DMS 273 (cell line): ENCODE measurements around the gene RABGAP1.

Experiments used
- DNase-seq: peaks from one replicate; lab custom pipeline; 2025; ENCODE audit not compliant: unreplicated experiment; lab: John Stamatoyannopoulos, UW

Gene RABGAP1

DNA sequence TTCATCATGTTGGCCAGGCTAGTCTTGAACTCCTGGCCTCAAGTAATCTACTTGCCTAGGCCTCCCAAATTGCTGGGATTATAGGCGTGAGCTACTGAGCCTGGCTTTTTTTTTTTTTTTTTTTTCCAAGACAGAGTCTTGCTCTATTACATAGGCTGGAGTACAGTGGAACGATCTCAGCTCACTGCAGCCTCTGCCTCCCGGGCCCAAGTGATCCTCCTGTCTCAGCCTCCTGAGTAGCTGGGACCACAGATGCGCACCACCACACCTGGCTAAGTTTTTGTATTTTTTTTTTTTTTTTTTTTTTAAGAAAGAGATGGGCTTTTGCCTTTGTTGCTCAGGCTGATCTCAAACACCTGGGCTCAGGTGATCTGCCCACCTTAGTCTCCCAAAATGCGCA lies 66.4 kb downstream of the RABGAP1 start:
- DNase-seq: no peak

- no peak for DNase-seq
These were observed 68.1 kb downstream of the RABGAP1 start for GRCh38 chr9:123008909-123009308.

DNA sequence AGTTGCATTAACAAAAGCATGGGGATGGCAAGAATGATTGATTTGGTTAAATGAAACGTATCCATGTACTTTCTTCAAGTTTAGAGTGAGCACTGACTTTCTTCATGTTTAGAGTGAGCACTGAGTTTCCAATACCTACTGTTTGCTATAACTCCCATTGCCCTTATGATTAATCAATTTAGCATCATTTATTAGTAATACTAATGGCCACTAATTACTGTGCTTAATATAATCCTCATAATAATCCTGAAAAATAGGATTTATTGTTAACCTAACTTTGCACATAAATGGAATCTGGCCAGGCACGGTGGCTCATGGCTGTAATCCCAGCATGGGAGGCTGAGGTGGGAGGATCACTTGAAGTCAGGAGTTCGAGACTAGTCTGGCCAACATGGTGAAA lies 70.6 kb downstream of the RABGAP1 start:
- no peak for DNase-seq

DNA sequence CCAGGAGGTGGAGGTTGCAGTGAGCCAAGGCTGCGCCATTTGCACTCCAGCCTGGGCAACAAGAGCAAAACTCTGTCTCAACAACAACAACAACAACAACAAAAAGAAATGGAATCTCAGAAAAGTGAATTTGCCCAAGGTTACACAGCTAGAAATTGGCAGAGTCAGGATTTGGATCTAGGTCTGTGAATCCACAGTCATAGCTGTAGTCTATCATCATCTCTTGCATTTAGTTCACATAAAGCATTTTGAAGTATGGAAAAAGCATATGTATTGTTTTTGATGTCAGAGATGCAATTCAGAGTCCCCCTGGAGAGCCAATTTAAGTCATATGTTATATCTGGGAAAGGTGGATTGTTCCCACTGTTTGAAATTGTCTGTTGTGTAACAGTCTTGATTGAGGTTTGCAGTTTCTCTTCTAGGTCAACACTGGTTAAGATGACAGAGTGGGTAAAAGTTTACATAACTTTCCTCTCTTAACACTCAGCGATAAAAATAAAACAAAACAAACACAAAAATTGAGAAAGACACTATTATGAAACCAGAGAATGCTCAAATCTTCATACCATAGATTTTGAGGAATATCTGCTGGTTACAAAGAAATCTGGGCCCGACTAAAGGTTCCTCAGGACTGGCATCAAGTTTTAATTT lies 71.2 kb downstream of the RABGAP1 start:
- DNase-seq: no peak

DNA sequence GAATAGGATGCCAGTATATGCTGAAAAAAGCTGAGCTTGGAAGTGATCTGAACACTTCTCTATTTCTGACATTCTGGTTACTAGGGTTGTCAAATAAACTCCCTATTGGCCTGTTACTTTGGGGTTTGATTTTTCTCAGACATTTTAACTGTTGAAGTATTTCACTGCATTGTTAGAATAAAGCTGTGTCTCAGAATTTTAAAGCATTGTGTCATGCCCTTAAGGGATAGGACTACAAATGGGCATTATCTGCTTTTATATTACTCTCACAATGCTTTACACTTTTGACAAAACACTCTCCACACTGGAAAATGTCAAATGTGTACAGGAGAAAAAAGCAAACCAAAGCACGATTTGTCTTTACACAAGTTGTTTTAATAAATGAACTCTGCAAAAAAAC lies 75.8 kb downstream of the RABGAP1 start:
- DNase-seq: no peak

GRCh38 chr9:123020796-123021195 lies 80.0 kb downstream of the RABGAP1 start:
- no peak for DNase-seq

DNA sequence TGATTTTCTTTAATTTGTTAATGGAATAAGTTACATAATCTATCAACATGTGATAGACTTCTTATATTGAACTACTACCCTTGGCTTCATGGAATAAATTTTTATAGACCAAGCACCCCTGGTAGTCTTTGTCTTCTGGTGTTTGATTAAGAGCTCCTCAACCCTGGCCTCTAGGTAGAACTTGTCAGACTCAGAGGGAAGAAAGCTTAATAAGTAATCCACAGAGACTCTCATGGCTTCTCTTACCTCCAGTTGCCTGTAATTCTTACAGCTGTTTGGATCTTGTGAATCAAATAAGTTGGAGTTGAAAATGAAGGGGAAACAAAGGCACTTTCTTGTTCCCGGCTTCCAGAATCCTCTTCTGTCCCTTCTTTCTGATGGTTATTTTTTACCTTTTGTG lies 85.6 kb downstream of the RABGAP1 start:
- DNase-seq: no peak

- DNase-seq: no peak
These were observed 86.7 kb downstream of the RABGAP1 start for GRCh38 chr9:123027517-123027916.

DNA sequence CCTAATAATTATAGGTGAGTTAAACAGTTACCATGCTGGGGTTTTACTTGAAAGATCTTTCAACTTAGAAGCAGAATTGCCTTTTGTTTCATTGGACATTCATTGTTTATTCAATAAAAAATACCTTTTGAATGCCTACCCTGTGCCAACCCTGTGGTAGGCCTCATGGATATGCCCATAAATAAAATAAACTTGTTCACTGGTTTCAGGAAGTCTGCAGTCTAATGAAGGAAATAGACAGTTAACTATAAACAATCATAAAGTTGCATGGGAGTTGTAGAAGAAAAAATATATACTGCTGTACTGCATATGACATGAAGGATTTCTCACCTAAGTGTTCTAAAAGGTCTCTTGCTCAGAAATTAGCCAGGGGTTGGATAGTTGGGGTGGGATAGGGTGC lies 87.3 kb downstream of the RABGAP1 start:
- no peak for DNase-seq

DNA sequence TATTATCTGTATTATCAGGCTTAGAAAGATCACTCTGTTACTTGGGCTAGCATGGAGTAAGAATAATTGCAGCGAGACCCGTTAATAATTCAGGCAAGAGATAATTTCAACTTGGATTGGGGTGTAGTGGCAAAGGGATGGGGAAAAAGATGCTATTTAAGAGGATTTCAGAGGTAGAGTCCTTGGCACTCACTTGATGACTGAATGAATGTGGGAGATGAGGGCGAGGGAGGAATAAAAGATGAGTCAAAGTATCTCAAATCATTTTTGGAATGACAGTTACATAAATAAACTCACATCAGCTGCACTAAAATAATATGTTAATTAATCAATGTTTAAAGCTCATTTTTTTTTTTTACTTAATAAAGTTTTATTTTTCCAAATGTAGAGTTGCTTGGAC lies 88.2 kb downstream of the RABGAP1 start:
- no peak for DNase-seq

DNA sequence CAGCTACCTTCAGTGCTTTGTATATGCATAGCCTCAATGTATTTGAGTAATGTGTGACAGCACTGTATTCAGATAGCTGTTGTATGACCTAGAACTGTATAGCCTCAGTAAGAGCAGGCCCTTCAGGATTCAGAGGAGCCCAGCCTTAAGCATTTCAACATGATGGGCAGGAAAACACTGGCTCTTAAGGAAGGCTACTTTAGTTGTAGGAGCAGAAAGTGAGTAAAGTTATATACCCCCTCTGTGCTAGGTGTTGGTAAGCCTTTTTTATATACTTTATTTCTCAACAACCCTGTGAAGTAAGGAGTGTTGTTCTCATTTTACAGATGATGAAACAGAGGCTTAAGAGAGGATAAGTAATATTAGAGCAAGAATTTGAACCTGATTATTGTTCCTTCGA lies 91.1 kb downstream of the RABGAP1 start:
- no peak for DNase-seq

DNA sequence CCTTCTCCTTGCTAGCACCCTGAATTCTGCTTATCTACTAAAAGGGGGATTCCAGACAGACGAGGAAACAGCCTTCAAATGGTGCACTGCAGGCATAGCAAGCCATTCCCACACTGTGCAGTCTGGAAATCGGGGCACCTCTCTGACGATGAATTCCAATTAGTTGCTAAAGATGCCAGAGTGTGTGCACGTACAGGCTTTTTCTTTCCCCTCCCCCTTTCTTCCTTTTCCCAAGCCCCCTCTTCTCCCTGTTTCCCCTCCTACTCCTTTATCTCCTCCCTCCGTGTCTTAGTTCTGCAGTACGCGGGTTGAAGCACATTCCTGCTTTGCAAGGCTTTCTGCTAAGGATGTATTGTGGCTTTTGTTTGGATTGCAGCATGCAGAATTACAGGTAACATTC lies 92.5 kb downstream of the RABGAP1 start, which contains the start of gene GPR21:
Gene GPR21 (plus strand): TSS at position 316 of the 400 bp plus-strand sequence. CDS start 900 bp downstream, outside the sequence.
- no peak for DNase-seq

- DNase-seq: no peak
These were observed 93.2 kb downstream of the RABGAP1 start for GRCh38 chr9:123033864-123034601.

DNA sequence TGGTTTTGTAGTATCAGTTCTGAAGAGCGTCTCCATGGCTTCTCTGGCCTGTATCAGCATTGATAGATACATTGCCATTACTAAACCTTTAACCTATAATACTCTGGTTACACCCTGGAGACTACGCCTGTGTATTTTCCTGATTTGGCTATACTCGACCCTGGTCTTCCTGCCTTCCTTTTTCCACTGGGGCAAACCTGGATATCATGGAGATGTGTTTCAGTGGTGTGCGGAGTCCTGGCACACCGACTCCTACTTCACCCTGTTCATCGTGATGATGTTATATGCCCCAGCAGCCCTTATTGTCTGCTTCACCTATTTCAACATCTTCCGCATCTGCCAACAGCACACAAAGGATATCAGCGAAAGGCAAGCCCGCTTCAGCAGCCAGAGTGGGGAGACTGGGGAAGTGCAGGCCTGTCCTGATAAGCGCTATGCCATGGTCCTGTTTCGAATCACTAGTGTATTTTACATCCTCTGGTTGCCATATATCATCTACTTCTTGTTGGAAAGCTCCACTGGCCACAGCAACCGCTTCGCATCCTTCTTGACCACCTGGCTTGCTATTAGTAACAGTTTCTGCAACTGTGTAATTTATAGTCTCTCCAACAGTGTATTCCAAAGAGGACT lies 94.2 kb downstream of the RABGAP1 start:
- no peak for DNase-seq

DNA sequence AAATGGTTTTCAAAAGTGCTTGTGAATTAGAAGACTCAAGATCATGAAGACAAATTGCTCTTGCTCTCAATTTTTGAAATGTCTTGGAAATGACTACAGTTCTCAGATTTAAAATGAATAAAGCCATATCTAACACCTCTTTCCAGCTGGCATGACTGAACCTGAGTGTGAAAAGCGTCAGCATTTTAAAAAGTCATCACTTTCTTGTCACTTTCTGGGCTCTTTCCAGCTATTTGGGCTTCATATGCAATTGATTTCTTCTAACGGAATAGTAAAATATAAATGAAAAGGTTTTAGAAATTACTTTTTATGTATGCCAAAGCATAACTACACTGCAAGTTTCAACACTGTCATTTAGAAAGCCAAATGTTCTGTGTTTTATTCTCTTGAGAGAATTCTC lies 95.0 kb downstream of the RABGAP1 start:
- DNase-seq: no peak

DNA sequence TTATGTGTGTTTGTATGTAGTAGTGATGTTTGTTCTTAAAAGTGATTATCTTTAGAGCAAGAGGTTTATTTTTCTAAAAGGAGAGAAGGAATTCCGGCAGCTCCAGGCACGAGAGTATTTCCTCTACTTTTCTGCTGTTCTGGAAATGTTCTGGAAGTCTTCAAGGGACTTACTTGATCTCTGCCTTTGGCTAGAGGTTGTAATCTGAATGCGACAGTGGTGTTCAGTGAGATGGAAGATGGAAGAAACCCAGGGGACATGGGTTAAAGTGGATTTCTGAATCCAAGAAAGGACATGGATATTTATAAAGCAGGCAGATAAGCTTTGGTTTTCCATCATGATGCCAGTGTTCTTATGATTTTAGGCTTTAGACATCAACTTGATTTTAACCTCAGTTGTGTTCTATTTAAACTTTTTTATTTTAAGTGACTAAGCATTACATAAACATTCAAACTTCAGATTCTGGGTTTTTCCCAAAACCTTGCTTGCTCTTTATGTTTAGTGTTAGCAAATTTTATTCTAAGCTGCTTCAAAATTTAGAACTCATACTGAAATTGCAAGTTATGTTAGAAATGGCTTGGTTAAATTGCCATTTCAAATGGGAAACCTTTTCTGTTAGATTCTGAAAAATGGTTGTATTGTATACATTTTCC lies 96.2 kb downstream of the RABGAP1 start:
- no peak for DNase-seq

DNA sequence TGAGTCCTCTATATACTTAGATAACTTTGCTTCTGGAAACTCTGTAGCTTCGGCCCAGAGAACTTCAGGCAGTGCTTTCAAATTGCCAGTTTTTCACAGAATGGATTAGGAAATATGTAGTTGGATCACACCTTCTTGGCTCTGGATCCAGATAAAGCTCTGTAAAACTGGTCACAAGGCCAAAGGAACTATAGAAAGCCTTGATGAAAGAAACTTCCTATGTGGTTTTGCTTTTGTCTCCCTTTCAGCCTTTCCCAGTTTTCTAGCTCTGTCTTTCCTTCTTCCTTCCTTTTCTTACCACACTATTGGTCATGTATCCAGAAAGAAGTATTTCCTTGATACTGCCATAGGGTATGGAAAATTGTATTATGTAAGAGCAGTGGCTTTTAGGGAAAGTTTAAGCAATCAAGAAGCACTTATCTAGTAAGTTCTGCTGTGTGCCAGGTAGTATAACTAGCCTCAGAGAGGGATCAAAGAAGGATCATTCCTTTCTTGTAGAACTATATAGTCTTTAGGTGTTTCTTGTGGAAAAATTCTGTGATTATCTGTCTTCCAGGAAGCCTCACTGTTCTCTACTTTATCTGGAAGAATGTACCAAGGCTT lies 98.9 kb downstream of the RABGAP1 start:
- DNase-seq: no peak

DNA sequence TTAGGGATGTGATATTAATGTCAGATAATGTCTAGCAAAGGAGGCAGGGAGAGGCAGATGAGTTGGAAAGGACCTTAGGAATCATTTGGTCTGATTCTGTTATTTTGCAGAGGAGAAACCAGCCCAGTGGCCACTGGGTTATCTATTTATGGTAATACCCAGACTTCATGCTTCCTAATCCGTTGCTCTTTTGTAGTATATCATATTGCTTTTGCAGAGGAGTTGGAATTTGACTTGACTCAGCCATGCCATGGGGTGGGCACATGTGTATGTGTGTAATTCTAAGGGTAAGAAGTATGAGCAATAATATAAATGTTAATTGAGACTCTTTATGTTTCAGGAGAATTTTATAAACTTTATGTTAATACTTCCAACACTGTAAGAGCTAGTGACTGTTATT lies 100.0 kb downstream of the RABGAP1 start:
- DNase-seq: no peak

DNA sequence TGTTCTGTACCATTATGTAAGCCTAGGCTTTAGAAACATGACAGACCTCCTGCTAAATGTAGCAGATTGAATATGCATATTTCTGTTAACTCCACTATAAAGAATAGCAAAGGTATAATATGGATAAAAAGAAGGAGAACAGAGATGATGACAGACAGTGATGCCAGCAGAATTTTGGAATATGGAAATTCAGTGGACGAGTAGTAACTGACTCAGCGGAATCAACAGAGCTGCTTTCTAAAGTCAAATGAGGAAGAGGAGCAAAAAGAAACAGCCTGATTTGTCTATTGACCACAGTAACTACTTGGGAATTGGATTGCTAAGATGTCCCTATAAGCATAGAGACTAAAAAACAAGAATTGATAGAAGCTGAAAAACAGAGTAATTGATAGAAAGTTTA lies 100.7 kb downstream of the RABGAP1 start:
- DNase-seq: no peak

GRCh38 chr9:123043081-123043939 lies 102.5 kb downstream of the RABGAP1 start:
- no peak for DNase-seq
